GM23338 (cell line): ENCODE results near the gene NCLN. TPM values are rescaled to one million over a fixed set of nuclear protein-coding genes. Genes with fewer than 3 reads are reported as not detected.

Experiments used
- ATAC-seq: fragments of 200-7000 bp; cut with Tn5 transposase; 3 replicates; pipeline ENCODE4 v1.9.1; 2020
- DNase-seq: peaks from one replicate; pipeline ENCODE4 v3.0.0-alpha.2; 2015; ENCODE audit warnings: low spot score
- H2AFZ ChIP-seq: fragments of 200-600 bp; sonication (generic); 2 replicates; pipeline ENCODE4 v1.8.0; 2016; ENCODE audit warnings: antibody characterized with exemption, mild to moderate bottlenecking, moderate library complexity
- H3F3A ChIP-seq: fragments of 200-600 bp; sonication (generic); replicated peaks from 2 replicates; pipeline ENCODE4 v1.8.0; 2017; ENCODE audit warnings: antibody characterized with exemption, mixed run types, low read depth
- H3K27ac ChIP-seq: fragments of 200-600 bp; sonication (generic); 2 replicates; pipeline ENCODE4 v1.6.1; 2016; ENCODE audit warnings: low read depth
- H3K27me3 ChIP-seq: fragments of 200-600 bp; sonication (generic); 2 replicates; pipeline ENCODE4 v1.8.0; 2016; ENCODE audit warnings: mild to moderate bottlenecking, mixed run types, moderate library complexity; ENCODE audit not compliant: insufficient read depth
- H3K36me3 ChIP-seq: fragments of 200-600 bp; sonication (generic); 2 replicates; pipeline ENCODE4 v1.8.0; 2016; ENCODE audit warnings: mild to moderate bottlenecking; ENCODE audit not compliant: insufficient read depth
- H3K4me1 ChIP-seq: fragments of 200-600 bp; sonication (generic); 2 replicates; pipeline ENCODE4 v1.8.0; 2016; ENCODE audit warnings: mild to moderate bottlenecking, moderate library complexity; ENCODE audit not compliant: insufficient read depth
- H3K4me2 ChIP-seq: fragments of 200-600 bp; sonication (generic); 2 replicates; pipeline ENCODE4 v1.7.1; 2017; ENCODE audit warnings: mixed run types
- H3K4me3 ChIP-seq: fragments of 200-600 bp; sonication (generic); 2 replicates; pipeline ENCODE4 v1.6.1; 2016; ENCODE audit warnings: mixed run types
- H3K79me2 ChIP-seq: fragments of 200-600 bp; sonication (generic); replicated peaks from 2 replicates; pipeline ENCODE4 v1.8.0; 2017; ENCODE audit warnings: mild to moderate bottlenecking; ENCODE audit not compliant: insufficient read depth
- H3K9me2 ChIP-seq: fragments of 200-600 bp; sonication (generic); 2 replicates; pipeline ENCODE4 v1.8.0; 2017; ENCODE audit not compliant: insufficient read depth
- H4K20me1 ChIP-seq: fragments of 200-600 bp; sonication (generic); replicated peaks from 2 replicates; pipeline ENCODE4 v1.8.0; 2017; ENCODE audit warnings: mild to moderate bottlenecking; ENCODE audit not compliant: insufficient read depth
- H3K27ac Mint-ChIP-seq: 2 replicates; pipeline ENCODE4 v1.8.0; 2020; ENCODE audit warnings: inconsistent platforms, mild to moderate bottlenecking, moderate library complexity, mixed read lengths
- H3K27me3 Mint-ChIP-seq: 3 replicates; pipeline ENCODE4 v1.8.0; 2022; ENCODE audit warnings: low read depth, mild to moderate bottlenecking, moderate library complexity, mixed read lengths, inconsistent platforms; ENCODE audit not compliant: insufficient read depth, poor library complexity
- H3K36me3 Mint-ChIP-seq: 3 replicates; pipeline ENCODE4 v1.8.0; 2021; ENCODE audit warnings: low read depth, mild to moderate bottlenecking, inconsistent platforms, moderate library complexity, mixed read lengths
- H3K4me1 Mint-ChIP-seq: 3 replicates; pipeline ENCODE4 v1.8.0; 2020; ENCODE audit warnings: mild to moderate bottlenecking, inconsistent platforms, mixed read lengths
- H3K4me3 Mint-ChIP-seq: 3 replicates; pipeline ENCODE4 v1.8.0; 2021; ENCODE audit warnings: moderate library complexity, mild to moderate bottlenecking, inconsistent platforms, mixed read lengths
- H3K9me3 Mint-ChIP-seq: 3 replicates; pipeline ENCODE4 v1.8.0; 2020; ENCODE audit warnings: moderate library complexity, mild to moderate bottlenecking, inconsistent platforms, mixed read lengths
- POLR2AphosphoS5 ChIP-seq: IDR thresholded peaks from 2 replicates; pipeline ENCODE4 v1.6.1; 2016; ENCODE audit warnings: antibody characterized with exemption, low read depth
- STAT1 ChIP-seq: IDR thresholded peaks from one replicate; pipeline ENCODE4 v1.6.1; 2016; ENCODE audit warnings: antibody characterized with exemption; ENCODE audit not compliant: unreplicated experiment
- ZNF114 ChIP-seq: fragments of 250-450 bp; sonication (Bioruptor Pico); IDR thresholded peaks from 2 replicates; pipeline ENCODE4 v1.5.0; 2020; ENCODE audit warnings: mild to moderate bottlenecking, moderate library complexity
- long read RNA-seq: library from polyadenylated mRNA; unstranded; transcript quantifications from one replicate; pipeline ENCODE4 v2.0.0, GENCODE V29; 2020; ENCODE audit not compliant: unreplicated experiment
- polyA plus RNA-seq: library from polyadenylated mRNA; unstranded; fragments of >200 nt; fragmentation: Nextera tagmentation; extraction: Ambion mirVana; gene quantifications from 2 replicates; pipeline ENCODE4 v1.2.1, GENCODE V29; 2016
- total RNA-seq: library from RNA; depleted of rRNA; stranded (reverse); fragments of >200 nt; shearing (Covaris generic); gene quantifications from 2 replicates; pipeline ENCODE4 v1.2.3, GENCODE V29; 2014; rRNA removed
- TF ChIP-seq, protein P1 (sequence below): IDR thresholded peaks from one replicate; pipeline ENCODE4 v1.6.1; 2018; ENCODE audit warnings: antibody characterized with exemption; ENCODE audit not compliant: unreplicated experiment
- TF ChIP-seq, protein P2 (sequence below): IDR thresholded peaks from 2 replicates; pipeline ENCODE4 v1.6.1; 2016; ENCODE audit warnings: antibody characterized with exemption
- TF ChIP-seq, protein P3 (sequence below), 2 experiments: fragments of 200-600 bp in 1 of 2; sonication (generic) in 1 of 2; conservative IDR thresholded peaks; 2 replicates each; pipeline versions ENCODE4 v1.5.1 to v1.6.1; 2016 to 2017; ENCODE audit warnings: antibody characterized with exemption in 2 of 2, low read depth in 2 of 2, mild to moderate bottlenecking in 2 of 2, moderate library complexity in 1 of 2

The NCLN gene, protein sequence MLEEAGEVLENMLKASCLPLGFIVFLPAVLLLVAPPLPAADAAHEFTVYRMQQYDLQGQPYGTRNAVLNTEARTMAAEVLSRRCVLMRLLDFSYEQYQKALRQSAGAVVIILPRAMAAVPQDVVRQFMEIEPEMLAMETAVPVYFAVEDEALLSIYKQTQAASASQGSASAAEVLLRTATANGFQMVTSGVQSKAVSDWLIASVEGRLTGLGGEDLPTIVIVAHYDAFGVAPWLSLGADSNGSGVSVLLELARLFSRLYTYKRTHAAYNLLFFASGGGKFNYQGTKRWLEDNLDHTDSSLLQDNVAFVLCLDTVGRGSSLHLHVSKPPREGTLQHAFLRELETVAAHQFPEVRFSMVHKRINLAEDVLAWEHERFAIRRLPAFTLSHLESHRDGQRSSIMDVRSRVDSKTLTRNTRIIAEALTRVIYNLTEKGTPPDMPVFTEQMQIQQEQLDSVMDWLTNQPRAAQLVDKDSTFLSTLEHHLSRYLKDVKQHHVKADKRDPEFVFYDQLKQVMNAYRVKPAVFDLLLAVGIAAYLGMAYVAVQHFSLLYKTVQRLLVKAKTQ
- 125 and 144 TPM in 2 replicates for total RNA-seq
- polyA plus RNA-seq, result 85.6 and 95.2 TPM in 2 replicates
- long read RNA-seq, full-length matches to known transcripts, result 8 of 21 reads
- long read RNA-seq, partial matches to known transcripts, result 3 of 21 reads
- long read RNA-seq, other reads (novel, unspliced or antisense), result 10 of 21 reads

DNA sequence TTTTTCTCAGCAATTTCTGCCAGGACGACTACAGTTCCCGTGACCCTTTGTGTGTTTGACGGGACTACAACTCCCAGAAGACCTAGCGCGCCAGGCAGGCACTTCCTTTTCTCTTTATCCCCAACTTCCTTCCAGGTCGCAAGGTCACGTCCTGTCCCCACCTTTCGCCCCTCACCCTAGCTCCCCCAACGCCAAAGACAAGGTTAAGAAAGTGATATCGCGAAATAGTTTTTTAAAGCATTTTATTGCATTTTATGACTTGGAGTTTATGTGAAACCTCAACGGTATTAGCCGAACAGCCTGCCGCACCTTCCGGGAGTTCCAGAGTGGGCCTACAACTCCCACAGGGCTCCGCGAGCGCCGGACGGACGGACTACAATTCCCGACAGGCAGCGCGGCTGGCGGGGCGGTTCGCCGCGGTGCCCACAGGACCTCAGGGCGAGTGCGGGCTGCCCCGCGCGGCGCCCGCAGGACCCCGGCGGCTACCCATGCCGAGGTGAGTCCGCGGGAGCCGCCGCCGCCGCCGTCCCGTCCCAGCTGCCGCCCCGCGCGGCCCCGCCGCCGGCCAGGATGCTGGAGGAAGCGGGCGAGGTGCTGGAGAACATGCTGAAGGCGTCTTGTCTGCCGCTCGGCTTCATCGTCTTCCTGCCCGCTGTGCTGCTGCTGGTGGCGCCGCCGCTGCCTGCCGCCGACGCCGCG lies at the start of gene NCLN:
Gene NCLN, plus strand, starts transcription at position 470 of the 699 bp plus-strand sequence. Its CDS starts 101 bp downstream, at position 571.
- Mint-ChIP-seq H3K4me3 (peak within 1 kb of the TSS; percentile 98), H3K27me3 (peaks cover 17% of the 10 kb centered on the region), H3K9me3 (no peaks in the 10 kb centered on the region), H3K4me1 (peaks cover 22% of the 10 kb centered on the region), H3K36me3 (peaks cover 4% of the 10 kb centered on the region; the same call in 2 of the 3 replicates), H3K27ac (peak within 1 kb of the TSS; percentile 99)
- H3F3A ChIP-seq, result no peaks in the 10 kb centered on the region
- H3K4me3 ChIP-seq, result peak within 1 kb of the TSS; percentile 62
- no peaks in the 10 kb centered on the region for H3K27me3 ChIP-seq
- H3K36me3 ChIP-seq, result no peaks in the 10 kb centered on the region
- TF ChIP-seq, protein P1, sequence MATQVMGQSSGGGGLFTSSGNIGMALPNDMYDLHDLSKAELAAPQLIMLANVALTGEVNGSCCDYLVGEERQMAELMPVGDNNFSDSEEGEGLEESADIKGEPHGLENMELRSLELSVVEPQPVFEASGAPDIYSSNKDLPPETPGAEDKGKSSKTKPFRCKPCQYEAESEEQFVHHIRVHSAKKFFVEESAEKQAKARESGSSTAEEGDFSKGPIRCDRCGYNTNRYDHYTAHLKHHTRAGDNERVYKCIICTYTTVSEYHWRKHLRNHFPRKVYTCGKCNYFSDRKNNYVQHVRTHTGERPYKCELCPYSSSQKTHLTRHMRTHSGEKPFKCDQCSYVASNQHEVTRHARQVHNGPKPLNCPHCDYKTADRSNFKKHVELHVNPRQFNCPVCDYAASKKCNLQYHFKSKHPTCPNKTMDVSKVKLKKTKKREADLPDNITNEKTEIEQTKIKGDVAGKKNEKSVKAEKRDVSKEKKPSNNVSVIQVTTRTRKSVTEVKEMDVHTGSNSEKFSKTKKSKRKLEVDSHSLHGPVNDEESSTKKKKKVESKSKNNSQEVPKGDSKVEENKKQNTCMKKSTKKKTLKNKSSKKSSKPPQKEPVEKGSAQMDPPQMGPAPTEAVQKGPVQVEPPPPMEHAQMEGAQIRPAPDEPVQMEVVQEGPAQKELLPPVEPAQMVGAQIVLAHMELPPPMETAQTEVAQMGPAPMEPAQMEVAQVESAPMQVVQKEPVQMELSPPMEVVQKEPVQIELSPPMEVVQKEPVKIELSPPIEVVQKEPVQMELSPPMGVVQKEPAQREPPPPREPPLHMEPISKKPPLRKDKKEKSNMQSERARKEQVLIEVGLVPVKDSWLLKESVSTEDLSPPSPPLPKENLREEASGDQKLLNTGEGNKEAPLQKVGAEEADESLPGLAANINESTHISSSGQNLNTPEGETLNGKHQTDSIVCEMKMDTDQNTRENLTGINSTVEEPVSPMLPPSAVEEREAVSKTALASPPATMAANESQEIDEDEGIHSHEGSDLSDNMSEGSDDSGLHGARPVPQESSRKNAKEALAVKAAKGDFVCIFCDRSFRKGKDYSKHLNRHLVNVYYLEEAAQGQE, result no peak
- peak; percentile 51; the same call in 1 of the 2 replicates for TF ChIP-seq POLR2AphosphoS5
- TF ChIP-seq, protein P2, sequence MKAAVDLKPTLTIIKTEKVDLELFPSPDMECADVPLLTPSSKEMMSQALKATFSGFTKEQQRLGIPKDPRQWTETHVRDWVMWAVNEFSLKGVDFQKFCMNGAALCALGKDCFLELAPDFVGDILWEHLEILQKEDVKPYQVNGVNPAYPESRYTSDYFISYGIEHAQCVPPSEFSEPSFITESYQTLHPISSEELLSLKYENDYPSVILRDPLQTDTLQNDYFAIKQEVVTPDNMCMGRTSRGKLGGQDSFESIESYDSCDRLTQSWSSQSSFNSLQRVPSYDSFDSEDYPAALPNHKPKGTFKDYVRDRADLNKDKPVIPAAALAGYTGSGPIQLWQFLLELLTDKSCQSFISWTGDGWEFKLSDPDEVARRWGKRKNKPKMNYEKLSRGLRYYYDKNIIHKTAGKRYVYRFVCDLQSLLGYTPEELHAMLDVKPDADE, result peak; percentile 94
- peak; percentile 89 for ATAC-seq
- H3K27ac ChIP-seq, result no peak within 1 kb of the TSS
- peaks cover 48% of the 10 kb centered on the region for H3K79me2 ChIP-seq
- H4K20me1 ChIP-seq, result peaks cover 16% of the 10 kb centered on the region
- H3K9me2 ChIP-seq, result no peaks in the 10 kb centered on the region
- DNase-seq, result peak; percentile 95
- peak within 1 kb of the TSS; percentile 90 for H2AFZ ChIP-seq
- peak within 1 kb of the TSS; percentile 93 for H3K4me2 ChIP-seq
- peaks cover 6% of the 10 kb centered on the region; the same call in 1 of the 2 replicates for H3K4me1 ChIP-seq

DNA sequence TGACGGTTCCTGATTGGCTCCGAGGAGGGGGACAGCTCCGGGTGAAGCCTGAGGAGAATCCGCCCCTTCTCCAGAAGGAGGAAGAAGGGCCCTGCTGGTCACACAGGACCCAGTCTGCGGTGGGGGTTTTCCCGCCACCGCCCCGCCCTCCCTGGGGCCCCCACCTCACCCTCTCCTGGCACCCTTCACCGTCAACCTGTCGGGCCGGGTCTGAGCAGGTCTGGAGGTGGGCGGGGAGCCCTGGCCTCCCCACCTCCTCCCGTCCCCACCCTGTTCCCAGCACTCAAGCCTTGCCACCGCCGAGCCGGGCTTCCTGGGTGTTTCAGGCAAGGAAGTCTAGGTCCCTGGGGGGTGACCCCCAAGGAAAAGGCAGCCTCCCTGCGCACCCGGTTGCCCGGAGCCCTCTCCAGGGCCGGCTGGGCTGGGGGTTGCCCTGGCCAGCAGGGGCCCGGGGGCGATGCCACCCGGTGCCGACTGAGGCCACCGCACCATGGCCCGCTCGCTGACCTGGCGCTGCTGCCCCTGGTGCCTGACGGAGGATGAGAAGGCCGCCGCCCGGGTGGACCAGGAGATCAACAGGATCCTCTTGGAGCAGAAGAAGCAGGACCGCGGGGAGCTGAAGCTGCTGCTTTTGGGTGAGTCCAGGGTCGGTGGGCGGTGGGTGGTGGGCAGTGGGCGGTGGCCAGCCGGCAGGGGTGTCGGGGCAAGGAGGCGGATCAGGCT lies 49.6 kb upstream of the NCLN start, which contains the start of gene GNA15:
Gene GNA15, plus strand, starts transcription at position 73 of the 723 bp plus-strand sequence. Its CDS starts 418 bp downstream, at position 491.
- H3K4me1 Mint-ChIP-seq, result peaks cover 8% of the 10 kb centered on the region; the same call in 2 of the 3 replicates
- no peak for TF ChIP-seq ZNF114 (CRISPR knock-in tag)
- no peak for TF ChIP-seq POLR2AphosphoS5
- TF ChIP-seq, protein P2, result no peak
- TF ChIP-seq, protein P1, result no peak
- no peak for TF ChIP-seq STAT1
- TF ChIP-seq, protein P3, sequence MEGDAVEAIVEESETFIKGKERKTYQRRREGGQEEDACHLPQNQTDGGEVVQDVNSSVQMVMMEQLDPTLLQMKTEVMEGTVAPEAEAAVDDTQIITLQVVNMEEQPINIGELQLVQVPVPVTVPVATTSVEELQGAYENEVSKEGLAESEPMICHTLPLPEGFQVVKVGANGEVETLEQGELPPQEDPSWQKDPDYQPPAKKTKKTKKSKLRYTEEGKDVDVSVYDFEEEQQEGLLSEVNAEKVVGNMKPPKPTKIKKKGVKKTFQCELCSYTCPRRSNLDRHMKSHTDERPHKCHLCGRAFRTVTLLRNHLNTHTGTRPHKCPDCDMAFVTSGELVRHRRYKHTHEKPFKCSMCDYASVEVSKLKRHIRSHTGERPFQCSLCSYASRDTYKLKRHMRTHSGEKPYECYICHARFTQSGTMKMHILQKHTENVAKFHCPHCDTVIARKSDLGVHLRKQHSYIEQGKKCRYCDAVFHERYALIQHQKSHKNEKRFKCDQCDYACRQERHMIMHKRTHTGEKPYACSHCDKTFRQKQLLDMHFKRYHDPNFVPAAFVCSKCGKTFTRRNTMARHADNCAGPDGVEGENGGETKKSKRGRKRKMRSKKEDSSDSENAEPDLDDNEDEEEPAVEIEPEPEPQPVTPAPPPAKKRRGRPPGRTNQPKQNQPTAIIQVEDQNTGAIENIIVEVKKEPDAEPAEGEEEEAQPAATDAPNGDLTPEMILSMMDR (conservative IDR thresholded peaks at IDR 0.05; ENCODE audit: low read depth in 2 of 2), result no peak

More for the DNA sequence above, 49.6 kb upstream of the NCLN start, which contains the start of gene GNA15:
- no peak for DNase-seq
- Histone ChIP-seq H3K4me1 (no peaks in the 10 kb centered on the region; the same call in 1 of the 2 replicates), H3K36me3 (no peaks in the 10 kb centered on the region), H3K79me2 (no peaks in the 10 kb centered on the region), H3K27ac (no peak within 1 kb of the TSS), H3K4me3 (no peak within 1 kb of the TSS), H3K4me2 (no peak within 1 kb of the TSS), H2AFZ (no peak within 1 kb of the TSS), H3F3A (no peaks in the 10 kb centered on the region), H3K9me2 (no peaks in the 10 kb centered on the region), H4K20me1 (no peaks in the 10 kb centered on the region), H3K27me3 (no peaks in the 10 kb centered on the region)
- H3K27ac Mint-ChIP-seq, result no peak within 1 kb of the TSS
- ATAC-seq, result peak; percentile 40; the same call in 1 of the 3 replicates
- peaks cover 2% of the 10 kb centered on the region for H3K27me3 Mint-ChIP-seq
- no peaks in the 10 kb centered on the region for H3K36me3 Mint-ChIP-seq
- no peaks in the 10 kb centered on the region; the same call in 2 of the 3 replicates for H3K9me3 Mint-ChIP-seq
- no peak within 1 kb of the TSS for H3K4me3 Mint-ChIP-seq
